Measurements from ENCODE around the gene TANGO6.

TANGO6 gene

GRCh38 chr16:68859828-68860227 is 16.5 kb downstream of the TANGO6 start:
- H3K4me3 ChIP-seq, result no peak overlapping the region

GRCh38 chr16:68860978-68861892 is 17.9 kb downstream of the TANGO6 start:
- no peak overlapping the region for H3K27ac ChIP-seq
- no peak overlapping the region for H3K4me3 ChIP-seq

More at GRCh38 chr16:68859828-68860227, 16.5 kb downstream of the TANGO6 start:
- H3K27ac ChIP-seq, result no peak overlapping the region

GRCh38 chr16:68866933-68867332 is 23.6 kb downstream of the TANGO6 start:
- no peak overlapping the region for H3K4me3 ChIP-seq
- no peak overlapping the region for H3K27ac ChIP-seq

- H3K4me3 ChIP-seq, result no peak overlapping the region
- no peak overlapping the region for H3K27ac ChIP-seq
Observed at GRCh38 chr16:68869492-68870088, 26.3 kb downstream of the TANGO6 start.

- H3K27ac ChIP-seq, result no peak overlapping the region
- H3K4me3 ChIP-seq, result no peak overlapping the region
Observed at GRCh38 chr16:68873635-68874471, 30.5 kb downstream of the TANGO6 start.

- H3K4me3 ChIP-seq, result no peak overlapping the region
- no peak overlapping the region for H3K27ac ChIP-seq
Observed at GRCh38 chr16:68875871-68876270, 32.5 kb downstream of the TANGO6 start.

- no peak overlapping the region for H3K4me3 ChIP-seq
- no peak overlapping the region for H3K27ac ChIP-seq
Observed at GRCh38 chr16:68883685-68884084, 40.4 kb downstream of the TANGO6 start.

GRCh38 chr16:68884401-68884800 is 41.1 kb downstream of the TANGO6 start:
- Histone ChIP-seq H3K4me3 (no peak overlapping the region), H3K27ac (peak overlapping the region in 2 of 21 experiments; percentile 3 to 35)

GRCh38 chr16:68884861-68885720 is 41.8 kb downstream of the TANGO6 start:
- peak overlapping the region in 1 of 21 experiments; percentile 35 for H3K27ac ChIP-seq

GRCh38 chr16:68887107-68887506 is 43.8 kb downstream of the TANGO6 start:
- Histone ChIP-seq H3K4me3 (no peak overlapping the region), H3K27ac (no peak overlapping the region)

More at GRCh38 chr16:68884861-68885720, 41.8 kb downstream of the TANGO6 start:
- no peak overlapping the region for H3K4me3 ChIP-seq

- peak overlapping the region in 1 of 21 experiments; percentile 30 for H3K27ac ChIP-seq
- no peak overlapping the region for H3K4me3 ChIP-seq
Observed at GRCh38 chr16:68889508-68890150, 46.3 kb downstream of the TANGO6 start.

- Histone ChIP-seq H3K27ac (no peak overlapping the region), H3K4me3 (no peak overlapping the region)
Observed at GRCh38 chr16:68892214-68892613, 48.9 kb downstream of the TANGO6 start.

GRCh38 chr16:68892898-68893297 is 49.6 kb downstream of the TANGO6 start:
- H3K4me3 ChIP-seq, result no peak overlapping the region

GRCh38 chr16:68893710-68894705 is 50.7 kb downstream of the TANGO6 start:
- H3K4me3 ChIP-seq, result no peak overlapping the region
- H3K27ac ChIP-seq, result no peak overlapping the region

More at GRCh38 chr16:68892898-68893297, 49.6 kb downstream of the TANGO6 start:
- no peak overlapping the region for H3K27ac ChIP-seq

- H3K4me3 ChIP-seq, result no peak overlapping the region
- H3K27ac ChIP-seq, result no peak overlapping the region
Observed at GRCh38 chr16:68894714-68895113, 51.4 kb downstream of the TANGO6 start.

GRCh38 chr16:68898026-68898425 is 54.7 kb downstream of the TANGO6 start:
- Histone ChIP-seq H3K4me3 (no peak overlapping the region), H3K27ac (no peak overlapping the region)

- H3K27ac ChIP-seq, result no peak overlapping the region
- no peak overlapping the region for H3K4me3 ChIP-seq
Observed at GRCh38 chr16:68900009-68900408, 56.7 kb downstream of the TANGO6 start.

Data from skin epidermis (tissue), 12 donors.